HT-29 (cell line): ENCODE results near the gene RGMB. TPM values are rescaled to one million over a fixed set of nuclear protein-coding genes. Genes with fewer than 3 reads are reported as not detected.
"Not testable (repeated sequence)": the region's sequence is repeated elsewhere in the genome, so short reads cannot be mapped to it uniquely, and the experiment has no call there.

Experiments used
- DNase-seq: peaks from one replicate; pipeline ENCODE4 v3.0.0-alpha.2; 2015; ENCODE audit warnings: low spot score
- total RNA-seq: library from RNA; depleted of rRNA; stranded (reverse); fragments of >200 nt; shearing (Covaris generic); gene quantifications from 2 replicates; pipeline ENCODE4 v1.2.3, GENCODE V29; 2014; rRNA removed

RGMB gene, protein sequence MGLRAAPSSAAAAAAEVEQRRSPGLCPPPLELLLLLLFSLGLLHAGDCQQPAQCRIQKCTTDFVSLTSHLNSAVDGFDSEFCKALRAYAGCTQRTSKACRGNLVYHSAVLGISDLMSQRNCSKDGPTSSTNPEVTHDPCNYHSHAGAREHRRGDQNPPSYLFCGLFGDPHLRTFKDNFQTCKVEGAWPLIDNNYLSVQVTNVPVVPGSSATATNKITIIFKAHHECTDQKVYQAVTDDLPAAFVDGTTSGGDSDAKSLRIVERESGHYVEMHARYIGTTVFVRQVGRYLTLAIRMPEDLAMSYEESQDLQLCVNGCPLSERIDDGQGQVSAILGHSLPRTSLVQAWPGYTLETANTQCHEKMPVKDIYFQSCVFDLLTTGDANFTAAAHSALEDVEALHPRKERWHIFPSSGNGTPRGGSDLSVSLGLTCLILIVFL
- 14.3 and 16.8 TPM in 2 replicates for total RNA-seq

DNA sequence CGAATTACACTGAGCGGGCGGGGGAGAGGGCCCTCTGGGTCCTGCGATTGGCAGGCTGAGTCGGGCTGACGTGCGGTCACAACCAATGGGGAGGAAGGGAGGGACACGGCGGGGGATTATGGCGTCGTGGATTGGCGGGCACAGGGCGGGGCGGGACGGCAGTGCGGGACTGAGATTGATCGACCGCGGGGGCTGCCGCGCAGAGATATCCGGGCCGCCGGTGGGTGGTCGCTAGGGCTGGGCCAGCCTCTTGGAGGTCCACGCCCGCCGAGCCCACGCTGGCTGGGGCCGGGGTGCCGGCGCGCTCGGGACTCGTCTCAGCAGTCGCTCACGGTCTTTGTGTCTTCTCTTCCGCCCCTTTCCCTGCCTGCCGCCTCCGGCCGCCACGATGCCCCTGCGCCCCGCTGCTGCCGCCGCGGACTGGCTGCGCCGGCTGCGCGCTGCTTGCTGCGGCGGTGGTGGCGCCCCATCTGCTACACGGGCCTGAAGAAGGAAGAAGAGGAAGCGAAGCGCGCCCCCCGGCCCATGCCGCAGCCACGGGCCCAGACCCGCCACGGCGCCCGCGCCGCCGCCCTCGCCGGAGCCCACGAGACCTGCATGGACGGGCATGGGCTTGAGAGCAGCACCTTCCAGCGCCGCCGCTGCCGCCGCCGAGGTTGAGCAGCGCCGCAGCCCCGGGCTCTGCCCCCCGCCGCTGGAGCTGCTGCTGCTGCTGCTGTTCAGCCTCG lies at the start of gene RGMB:
RGMB (plus strand) TSS at position 200 of the 728 bp plus-strand sequence; CDS start at position 608, 408 bp downstream.
- DNase-seq: peak; percentile 97

DNA sequence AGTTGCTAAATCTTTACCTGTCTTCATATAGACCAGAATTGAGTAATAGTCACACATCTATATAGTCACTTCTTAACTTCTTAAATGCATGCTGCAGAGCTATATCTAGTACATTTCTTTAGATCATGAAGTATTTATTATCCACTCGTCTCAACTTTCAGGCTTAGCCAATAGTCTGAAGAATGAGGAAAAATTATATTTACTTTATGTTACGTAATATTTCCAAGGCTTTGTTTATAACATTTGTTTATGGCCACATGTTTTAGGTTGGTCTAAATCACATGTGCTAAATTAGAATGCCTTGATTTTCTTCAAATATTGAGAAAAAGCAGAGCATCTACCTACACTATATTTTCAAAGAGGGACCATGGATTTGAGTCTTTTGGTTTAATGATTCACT lies 47.2 kb upstream of the RGMB start:
- no peak for DNase-seq

DNA sequence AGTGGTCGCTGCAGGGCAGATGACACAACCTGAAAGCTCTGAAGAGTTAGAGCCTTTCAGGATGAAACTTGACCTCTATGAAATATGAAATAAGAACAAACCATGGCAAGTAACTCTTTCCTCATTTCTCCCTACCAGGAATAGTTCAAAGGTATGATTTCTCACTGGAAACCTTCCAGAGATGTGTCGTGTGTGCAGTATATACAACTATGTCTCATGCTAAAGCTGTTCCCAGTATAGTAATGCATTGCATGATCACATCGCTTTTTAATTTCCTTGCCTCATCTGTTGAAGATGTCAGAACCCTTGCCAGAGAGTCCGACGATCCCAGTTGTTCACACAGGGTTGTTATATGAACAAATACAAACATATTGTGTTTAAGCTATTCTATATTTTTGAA lies 45.8 kb upstream of the RGMB start:
- no peak for DNase-seq

DNA sequence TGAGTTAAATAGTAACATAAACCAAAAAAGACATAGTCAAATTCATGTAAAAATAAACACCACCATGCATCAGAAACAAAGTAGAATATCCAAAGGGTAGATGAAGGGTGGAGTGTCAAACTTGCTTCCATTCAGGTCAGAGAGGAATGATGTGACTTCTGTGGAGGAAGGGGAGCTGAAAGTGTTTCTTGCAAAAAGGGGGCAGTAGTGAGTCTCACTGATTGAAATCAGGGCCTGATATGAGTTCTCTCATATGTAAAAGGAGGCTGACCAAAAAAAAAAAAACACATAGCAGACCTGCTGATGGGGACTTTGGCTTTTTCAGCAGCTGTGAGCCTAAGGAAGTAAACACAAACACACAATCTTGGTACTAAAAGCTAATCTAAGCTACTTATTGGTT lies 38.8 kb upstream of the RGMB start:
- no peak for DNase-seq

DNA sequence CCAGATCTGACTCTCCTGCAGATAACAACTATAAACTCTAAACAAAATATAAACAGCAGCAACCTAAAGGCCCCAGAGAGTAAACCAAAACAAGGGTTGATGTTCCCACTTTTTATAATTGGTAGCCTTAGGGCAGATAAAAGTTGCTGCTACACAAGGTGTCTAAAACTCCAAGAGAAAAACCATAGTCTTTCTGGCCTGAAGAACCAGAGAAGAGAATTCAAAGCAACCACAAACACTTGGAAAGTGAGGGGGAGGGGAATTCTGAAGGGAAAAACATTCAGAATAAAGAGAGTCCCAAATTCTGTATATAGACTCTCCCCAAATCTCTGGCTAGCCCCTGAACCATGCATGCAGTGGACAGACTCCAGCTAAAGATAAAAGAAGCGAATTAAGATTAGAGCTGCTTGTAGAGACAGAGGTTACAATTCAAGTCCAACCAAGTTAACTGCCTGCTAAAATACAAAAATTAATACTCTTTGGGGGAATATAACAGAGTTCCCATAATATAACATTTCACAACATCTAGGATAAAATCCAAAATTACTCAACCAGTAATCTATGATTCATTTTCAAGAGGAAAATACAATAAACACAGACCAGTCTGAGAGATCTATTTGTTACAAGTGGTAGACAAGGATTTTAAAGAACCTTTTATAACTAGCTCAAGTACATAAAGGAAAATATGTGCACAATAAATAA lies 37.5 kb upstream of the RGMB start:
- DNase-seq: no peak

DNA sequence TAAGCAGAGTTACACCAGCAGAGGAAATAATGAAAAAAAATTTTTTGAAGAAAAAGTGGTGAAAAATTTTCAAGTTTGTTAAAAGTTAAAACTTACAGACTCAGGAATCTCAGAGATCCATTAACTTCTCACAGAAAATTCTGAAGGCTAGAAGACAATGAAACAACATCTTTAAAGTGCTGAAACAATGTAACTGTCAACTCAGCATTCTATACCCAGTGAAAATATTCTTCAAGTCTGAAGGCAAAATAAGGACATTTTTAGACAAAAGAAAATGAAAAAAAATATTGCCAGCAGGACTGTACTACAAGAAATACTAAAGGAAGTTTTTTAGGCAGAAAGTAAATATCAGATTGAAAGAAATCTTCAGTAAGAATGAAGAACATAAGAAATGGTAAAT lies 36.7 kb upstream of the RGMB start:
- no peak for DNase-seq

DNA sequence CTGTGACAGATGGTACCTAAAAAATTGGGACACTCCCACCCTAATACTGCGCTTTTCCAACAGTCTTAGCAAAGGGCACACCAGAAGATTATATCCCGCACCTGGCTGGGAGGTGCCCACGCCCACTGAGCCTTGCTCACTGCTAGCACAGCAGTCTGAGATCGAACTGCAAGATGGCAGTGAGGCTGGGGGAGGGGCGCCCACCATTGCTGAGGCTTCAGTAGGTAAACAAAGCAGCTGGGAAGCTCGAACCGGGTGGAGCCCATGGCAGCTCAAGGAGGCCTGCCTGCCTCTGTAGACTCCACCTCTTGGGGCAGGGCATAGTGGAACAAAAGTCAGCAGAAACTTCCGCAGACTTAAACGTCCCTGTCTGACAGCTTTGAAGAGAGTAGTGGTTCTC lies 36.0 kb upstream of the RGMB start:
- not testable (repeated sequence) for DNase-seq

DNA sequence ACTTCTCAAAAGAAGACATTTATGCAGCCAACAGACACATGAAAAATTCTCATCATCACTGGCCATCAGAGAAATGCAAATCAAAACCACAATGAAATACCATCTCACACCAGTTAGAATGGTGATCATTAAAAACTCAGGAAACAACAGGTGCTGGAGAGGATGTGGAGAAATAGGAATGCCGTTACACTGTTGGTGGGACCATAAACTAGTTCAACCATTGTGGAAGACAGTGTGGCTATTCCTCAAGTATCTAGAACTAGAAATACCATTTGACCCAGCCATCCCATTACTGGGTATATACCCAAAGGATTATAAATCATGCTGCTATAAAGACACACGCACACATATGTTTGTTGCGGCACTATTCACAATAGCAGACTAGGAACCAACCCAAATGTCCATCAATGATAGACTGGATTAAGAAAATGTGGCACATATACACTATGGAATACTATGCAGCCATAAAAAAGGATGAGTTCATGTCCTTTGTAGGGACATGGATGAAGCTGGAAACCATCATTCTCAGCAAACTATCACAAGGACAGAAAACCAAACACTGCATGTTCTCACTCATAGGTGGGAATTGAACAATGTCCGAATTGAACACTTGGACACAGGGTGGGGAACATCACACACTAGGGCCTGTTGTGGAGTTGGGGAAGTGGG lies 34.8 kb upstream of the RGMB start:
- DNase-seq: not testable (repeated sequence)

DNA sequence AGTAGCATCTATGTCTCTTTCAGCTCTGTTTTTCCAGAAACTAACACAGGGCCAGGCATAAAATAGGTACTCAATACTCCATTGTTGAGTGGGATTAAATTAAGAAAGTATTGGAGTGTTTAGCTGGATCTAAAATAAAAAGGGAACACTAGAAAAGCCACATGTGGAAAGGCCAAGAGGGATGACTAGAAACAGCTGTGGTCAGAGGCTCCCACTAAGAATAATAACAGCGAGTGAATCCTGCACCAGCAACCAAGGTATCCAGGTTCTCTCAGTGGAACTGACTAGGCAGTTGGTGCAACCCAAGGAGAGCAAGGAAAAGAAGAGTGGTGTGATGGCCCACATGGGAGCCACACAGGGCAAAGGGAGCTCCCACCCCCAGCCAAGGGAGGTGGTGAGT lies 31.5 kb upstream of the RGMB start:
- no peak for DNase-seq

DNA sequence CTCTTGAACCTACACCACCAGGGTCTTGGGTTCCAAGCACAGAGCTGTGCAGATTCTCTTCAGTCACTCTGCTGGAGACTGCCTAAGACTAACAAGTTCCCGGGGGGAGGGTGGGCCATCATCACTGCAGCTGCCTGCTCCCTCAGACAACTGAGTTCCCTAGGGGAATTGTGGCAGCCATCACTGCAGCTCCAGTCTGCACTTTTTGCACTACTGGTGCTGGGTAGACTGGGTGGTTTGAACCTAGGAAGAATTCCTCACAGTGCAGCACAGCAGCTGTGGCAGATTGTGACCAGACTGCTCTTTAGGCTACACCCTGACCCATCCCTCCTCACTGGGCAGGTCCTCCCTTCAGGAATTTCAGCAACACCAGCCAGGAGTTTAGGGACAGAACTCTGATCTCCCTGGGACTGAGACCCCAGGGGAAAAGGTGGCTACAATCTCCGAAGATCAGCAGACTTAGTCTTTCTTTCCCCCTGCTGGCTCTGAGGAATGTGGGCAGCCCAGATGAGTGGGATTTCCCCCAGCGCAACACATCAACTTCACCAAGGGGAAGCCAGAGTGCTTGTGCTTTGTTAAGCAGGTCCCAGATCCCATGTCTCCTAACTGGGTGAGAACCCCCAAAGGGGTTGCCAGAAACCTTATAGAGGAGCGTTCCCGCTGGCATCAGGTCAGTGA lies 30.9 kb upstream of the RGMB start:
- no peak for DNase-seq

DNA sequence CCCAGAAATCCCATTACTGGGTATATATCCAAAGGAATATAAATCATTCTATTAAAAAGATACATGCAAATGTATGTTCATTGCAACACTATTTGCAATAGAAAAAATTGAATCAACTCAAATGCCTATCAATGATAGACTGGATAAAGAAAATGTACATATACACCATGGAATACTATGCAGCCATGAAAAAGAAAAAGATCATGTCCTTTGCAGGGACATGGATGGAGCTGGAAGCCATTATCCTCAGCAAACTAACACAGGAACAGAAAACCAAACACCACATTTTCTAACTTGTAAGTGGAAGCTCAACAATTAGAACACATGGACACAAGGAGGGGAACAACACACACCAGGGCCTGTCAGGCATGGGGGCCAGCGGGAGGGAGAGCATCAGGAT lies 25.2 kb upstream of the RGMB start:
- DNase-seq: not testable (repeated sequence)

DNA sequence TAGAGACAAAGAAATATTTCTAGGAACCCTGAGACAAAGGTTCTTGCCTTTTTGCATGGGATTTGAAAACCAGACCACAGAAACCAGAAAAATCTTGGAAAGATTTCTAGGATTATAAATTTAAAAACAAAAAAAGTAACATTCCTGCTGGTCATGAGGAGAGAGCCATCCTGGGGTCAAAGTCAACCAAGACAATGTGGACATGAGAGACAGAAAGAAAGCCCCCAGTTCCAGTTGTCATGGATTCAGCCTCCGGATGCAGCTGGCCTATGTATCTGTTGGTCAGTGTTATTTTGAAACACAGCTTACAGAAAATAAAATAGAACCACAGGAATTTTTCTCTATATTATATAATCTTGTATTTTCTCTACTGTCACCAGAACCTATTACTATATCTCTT lies 24.4 kb upstream of the RGMB start:
- DNase-seq: no peak

DNA sequence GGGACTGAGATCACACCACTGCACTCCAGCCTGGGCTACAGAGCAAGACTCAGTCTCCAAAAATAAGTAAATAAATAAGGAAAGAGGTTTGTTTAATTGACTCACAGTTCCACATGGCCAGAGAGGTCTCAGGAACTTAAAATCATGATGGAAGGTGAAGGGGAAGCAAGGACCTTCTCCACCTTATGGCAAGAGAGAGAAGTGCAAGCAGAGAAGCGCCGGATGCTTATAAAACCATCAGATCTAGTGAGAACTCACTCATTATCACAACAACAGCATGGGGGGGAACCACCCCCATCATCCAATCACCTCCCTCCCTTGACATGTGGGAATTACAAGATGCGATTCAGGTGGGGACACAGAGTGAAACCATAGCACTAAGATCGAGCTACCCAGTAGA lies 22.8 kb upstream of the RGMB start:
- peak; percentile 68 for DNase-seq

DNA sequence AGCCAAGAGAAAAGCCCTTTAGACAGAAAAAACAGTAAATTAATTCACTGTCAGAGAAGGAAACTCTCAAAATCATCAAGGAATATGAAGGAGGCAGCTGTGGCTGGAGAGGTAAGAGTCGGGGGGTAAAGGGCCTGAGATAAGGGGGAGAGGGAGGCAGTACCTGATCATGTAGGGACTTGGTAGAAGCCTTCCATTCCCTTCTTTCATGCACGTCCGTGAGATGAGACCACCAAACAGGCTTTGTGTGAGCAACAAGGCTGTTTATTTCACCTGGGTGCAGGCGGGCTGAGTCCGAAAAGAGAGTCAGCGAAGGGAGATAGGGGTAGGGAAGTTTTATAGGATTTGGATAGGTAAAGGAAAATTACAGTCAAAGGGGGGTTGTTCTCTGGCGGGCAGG lies 21.1 kb upstream of the RGMB start:
- DNase-seq: not testable (repeated sequence)

DNA sequence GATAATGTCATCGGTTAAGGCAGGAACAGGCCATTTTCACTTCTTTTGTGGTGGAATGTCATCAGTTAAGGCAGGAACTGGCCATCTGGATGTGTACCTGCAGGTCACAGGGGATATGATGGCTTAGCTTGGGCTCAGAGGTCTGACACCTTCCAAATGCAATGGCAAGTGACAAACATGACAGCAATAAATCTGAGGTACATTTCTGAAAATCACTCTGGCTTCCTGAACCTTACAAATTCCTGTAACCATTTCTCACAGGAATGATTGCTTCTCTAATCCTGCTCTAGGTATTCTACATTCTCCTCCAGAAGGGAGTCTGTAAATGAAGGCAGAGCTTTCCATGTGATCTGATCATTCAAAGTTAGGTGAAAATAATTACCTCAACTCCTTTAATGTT lies 20.7 kb upstream of the RGMB start:
- not testable (repeated sequence) for DNase-seq

DNA sequence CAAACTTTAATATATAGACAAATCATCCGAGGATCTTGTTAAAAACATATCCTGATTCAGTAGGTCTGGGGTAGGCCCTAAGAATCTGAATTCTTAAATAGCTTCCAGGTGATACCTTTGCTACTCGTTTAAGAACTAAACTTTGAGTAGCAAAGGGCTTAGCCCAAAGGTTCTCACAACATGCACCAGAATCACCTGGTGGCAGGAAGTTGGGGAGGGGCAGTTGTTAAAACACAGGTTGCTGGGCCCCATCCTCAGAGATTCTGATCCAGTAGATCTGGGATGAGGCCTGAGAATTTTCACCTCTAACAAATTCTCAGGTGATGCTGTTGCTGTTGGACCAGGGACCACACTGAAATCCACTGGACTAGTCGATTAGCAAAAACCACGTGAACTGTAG lies 20.0 kb upstream of the RGMB start:
- DNase-seq: no peak

DNA sequence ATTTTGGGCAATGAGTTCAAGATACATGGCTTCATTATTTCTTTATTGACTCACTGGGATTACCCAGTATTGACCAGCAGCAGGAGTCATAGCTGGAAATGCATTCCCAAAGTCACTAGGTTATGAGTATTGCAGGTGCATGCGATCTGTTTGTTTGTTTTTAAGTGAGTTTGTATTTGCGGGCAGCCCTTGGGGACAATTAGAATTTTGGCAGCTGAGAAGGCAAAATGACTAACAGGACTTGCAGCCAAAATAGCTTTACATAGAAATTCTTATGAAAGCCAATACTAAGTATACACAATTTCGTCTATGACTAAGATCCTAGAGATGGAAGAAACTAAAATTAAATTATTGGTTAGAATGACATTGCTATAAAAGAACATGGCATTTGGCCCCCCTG lies 18.1 kb upstream of the RGMB start:
- DNase-seq: no peak

DNA sequence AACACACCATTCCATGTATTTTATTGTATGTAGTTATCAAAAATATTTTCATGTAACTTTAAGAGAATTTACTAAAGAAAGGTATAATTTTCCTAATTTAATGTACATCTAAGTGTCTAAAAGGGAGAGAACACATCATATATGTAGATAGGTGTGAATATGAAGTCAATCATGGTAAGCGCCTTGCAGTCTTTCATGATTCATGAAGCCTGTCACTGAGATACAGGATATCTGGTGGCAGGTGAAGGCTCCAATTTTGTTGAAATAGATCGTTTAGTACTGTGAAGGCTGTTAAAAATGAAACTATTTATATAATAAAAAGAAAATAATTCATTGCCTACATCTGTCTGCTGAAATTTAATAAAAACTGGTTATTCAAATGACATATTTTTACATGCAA lies 15.5 kb upstream of the RGMB start:
- DNase-seq: no peak

DNA sequence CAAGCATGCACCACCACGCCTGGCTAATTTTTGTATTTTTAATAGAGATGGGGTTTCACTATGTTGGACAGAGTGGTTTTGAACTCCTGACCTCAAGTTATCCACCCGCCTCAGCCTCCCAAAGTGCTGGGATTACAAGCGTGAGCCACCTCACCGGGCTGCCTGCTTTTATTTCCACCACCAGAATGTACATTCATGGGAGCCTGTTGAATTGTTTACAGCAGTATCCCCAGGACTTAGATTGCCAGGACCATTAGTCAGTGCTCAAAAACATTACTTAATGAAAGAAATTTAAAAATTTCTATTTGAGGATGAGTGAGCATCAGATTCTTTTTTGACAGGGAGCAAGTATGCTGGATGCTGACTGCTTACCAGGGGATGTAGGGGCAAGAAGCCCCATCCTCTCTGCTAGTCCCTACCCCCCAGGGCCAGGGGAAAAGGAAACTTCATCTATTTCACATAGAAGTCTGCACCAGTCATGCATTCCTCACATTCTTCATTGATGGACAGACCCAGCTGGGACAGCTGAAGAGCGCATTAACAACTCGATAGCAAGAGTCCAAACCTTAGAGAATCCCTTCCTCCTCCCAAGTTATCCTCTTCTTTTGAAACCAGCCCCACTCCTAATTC lies 10.3 kb upstream of the RGMB start:
- no peak for DNase-seq

DNA sequence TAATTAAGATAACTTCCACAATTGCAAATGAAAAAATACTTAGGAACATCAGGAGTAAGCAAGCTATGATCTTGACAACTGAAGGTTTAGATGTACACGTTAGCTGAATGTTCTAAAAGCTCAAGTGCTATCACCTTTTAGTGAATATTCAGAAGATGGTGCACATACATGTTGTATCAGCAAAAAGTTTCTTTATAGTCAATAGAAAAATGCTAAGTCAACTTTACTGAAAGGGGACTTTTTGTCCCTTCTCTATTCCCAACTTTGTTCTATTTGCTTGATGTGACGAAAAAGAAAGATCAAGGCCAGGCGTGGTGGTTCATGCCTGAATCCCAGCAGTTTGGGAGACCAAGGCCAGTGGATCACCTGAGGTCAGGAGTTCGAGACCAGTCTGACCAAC lies 7.6 kb upstream of the RGMB start:
- DNase-seq: no peak

DNA sequence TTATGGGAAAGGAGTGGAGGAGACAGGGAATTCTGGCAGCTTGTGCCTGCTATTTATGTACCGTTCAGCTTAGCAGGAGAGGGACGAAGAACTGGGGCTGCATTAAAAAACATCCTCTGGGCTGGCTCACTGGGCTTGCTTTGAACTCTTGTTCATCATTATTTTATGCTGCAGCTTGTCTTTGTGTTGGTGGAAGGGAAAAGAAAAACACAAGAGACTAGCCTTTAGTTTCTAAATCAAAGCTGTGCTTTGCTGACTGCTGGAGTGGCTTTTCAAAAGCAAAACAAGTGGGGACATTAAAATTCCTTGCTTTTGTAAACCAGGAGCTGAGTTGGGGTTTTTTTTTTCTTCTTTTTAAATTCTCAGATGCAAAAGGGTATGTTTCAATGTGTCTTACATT lies 5.9 kb upstream of the RGMB start:
- DNase-seq: no peak
